Measurements from ENCODE around the gene TAGAP.

Gene TAGAP

GRCh38 chr6:159008656-159009288 is 36.0 kb downstream of the TAGAP start:
- H3K27ac ChIP-seq, result no peak overlapping the region
- CTCF ChIA-PET, result interaction anchor here (0.6 to 2.5 kb wide), 12 partner anchors 9 to 1725 kb away, joined by 3 to 25 read pairs (median 4); partner anchors contain the start of gene RSPH3
- TF ChIP-seq, protein P1, sequence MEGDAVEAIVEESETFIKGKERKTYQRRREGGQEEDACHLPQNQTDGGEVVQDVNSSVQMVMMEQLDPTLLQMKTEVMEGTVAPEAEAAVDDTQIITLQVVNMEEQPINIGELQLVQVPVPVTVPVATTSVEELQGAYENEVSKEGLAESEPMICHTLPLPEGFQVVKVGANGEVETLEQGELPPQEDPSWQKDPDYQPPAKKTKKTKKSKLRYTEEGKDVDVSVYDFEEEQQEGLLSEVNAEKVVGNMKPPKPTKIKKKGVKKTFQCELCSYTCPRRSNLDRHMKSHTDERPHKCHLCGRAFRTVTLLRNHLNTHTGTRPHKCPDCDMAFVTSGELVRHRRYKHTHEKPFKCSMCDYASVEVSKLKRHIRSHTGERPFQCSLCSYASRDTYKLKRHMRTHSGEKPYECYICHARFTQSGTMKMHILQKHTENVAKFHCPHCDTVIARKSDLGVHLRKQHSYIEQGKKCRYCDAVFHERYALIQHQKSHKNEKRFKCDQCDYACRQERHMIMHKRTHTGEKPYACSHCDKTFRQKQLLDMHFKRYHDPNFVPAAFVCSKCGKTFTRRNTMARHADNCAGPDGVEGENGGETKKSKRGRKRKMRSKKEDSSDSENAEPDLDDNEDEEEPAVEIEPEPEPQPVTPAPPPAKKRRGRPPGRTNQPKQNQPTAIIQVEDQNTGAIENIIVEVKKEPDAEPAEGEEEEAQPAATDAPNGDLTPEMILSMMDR (conservative IDR thresholded peaks at IDR 0.05; ENCODE audit: low read depth), result peak; percentile 53
- POLR2A ChIA-PET (ENCODE audit: low non-redundant PET), result no interaction called here
- DNase-seq (ENCODE audit: low spot score), result peak; percentile 52

GRCh38 chr6:159007510-159007909 is 37.3 kb downstream of the TAGAP start:
- ChIA-PET CTCF (interaction anchor here (0.5 to 2.0 kb wide), 7 partner anchors 14 to 335 kb away, joined by 3 to 21 read pairs (median 4); no protein-coding TSS in a partner anchor), POLR2A (ENCODE audit: low non-redundant PET) (no interaction called here)
- DNase-seq (ENCODE audit: low spot score), result no peak
- no peak overlapping the region for H3K27ac ChIP-seq
- TF ChIP-seq, protein P1 (conservative IDR thresholded peaks at IDR 0.05; ENCODE audit: low read depth), result no peak

DNA sequence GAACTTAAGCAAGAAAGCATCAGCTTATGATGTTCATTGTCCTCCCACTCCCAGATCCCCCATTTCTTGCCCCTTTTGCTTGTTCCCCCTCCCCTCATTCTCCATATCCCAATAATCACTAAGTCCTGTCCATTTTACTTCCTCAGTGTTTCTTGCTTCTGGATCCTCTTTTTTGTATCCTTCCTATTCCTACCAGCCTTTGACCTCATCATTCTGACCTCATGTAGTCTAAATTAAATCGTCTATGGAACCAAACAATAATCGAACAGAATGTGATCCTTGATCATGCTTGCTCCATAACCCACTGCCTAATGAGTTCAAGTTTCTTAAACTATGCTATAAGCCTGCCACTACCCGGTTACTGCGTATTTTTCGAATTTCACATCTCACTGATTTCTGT is 39.4 kb downstream of the TAGAP start:
- TF ChIP-seq, protein P1 (conservative IDR thresholded peaks at IDR 0.05; ENCODE audit: low read depth), result no peak
- no peak for DNase-seq (ENCODE audit: low spot score)
- ChIA-PET CTCF (interaction anchor here (0.7 kb wide), 1 partner anchor 11 kb away, joined by 3 read pairs; no protein-coding TSS in a partner anchor), POLR2A (ENCODE audit: low non-redundant PET) (no interaction called here)
- H3K27ac ChIP-seq, result no peak overlapping the region

GRCh38 chr6:159004592-159004991 is 40.2 kb downstream of the TAGAP start:
- CTCF ChIA-PET, result no interaction called here
- no peak for DNase-seq (ENCODE audit: low spot score)
- TF ChIP-seq, protein P1 (conservative IDR thresholded peaks at IDR 0.05; ENCODE audit: low read depth), result no peak
- no peak overlapping the region for H3K27ac ChIP-seq
- POLR2A ChIA-PET (ENCODE audit: low non-redundant PET), result no interaction called here

DNA sequence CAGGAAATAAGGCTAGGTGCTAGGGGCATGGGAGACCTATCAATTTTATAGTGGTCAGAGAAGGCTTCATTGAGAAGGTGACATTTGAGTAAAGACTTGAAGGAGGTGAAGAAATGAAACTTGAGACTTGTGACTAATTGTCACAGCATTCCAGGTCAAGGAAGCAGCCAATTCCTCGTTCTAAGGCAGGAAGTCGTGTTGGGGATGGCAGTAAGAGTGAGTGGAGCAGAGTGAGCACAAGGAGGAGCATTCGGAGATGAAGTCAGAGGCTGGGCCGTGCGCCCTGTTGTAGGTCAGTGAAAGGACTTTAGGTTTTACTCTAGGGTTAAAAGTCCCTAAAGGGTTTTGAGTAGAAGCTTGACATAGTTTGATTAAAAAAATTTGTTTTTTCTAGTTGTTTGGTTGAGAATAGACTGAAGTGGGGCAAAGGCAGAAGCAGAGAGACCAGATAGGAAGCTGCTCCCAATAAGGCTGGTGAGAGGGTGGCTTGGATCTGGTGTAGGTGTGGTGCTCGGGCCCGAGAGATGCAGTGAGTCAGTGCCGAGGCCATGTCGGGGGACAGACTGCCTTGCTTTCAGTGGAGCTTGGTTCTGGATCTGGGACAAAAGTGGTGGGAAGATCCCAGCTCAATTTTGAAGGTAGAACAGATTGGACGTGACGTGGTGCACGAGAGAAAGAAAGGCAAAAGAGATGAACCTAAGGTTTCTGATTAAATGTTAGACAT is 42.2 kb downstream of the TAGAP start:
- CTCF ChIA-PET, result interaction anchor here (0.6 to 1.0 kb wide), 2 partner anchors 101 to 132 kb away, joined by 3 read pairs; no protein-coding TSS in a partner anchor
- POLR2A ChIA-PET (ENCODE audit: low non-redundant PET), result no interaction called here
- DNase-seq (ENCODE audit: low spot score), result no peak
- TF ChIP-seq, protein P1 (conservative IDR thresholded peaks at IDR 0.05; ENCODE audit: low read depth), result no peak
- H3K27ac ChIP-seq, result no peak overlapping the region

- CTCF ChIA-PET, result interaction anchor here (0.6 to 1.2 kb wide), 6 partner anchors 9 to 430 kb away, joined by 3 to 10 read pairs (median 4); no protein-coding TSS in a partner anchor
- peak; percentile 96 for DNase-seq (ENCODE audit: low spot score)
- peak within 1 kb of the TSS; percentile 96 for H3K27ac ChIP-seq
- TF ChIP-seq, protein P1 (conservative IDR thresholded peaks at IDR 0.05; ENCODE audit: low read depth), result peak; percentile 38
- POLR2A ChIA-PET (ENCODE audit: low non-redundant PET), result no interaction called here
Measured at GRCh38 chr6:158999666-159000403, 45.0 kb downstream of the TAGAP start, which contains the start of gene RSPH3. RSPH3 (minus strand) TSS chr6:159000202; CDS start chr6:158999550, 652 bp downstream.
